Loucy (cell line): ENCODE measurements around the gene PMEPA1.

Source experiments
- EZH2phosphoT487 ChIP-seq: fragments of 200-600 bp; IDR thresholded peaks from 2 replicates; pipeline ENCODE4 v1.6.1; 2018; ENCODE audit warnings: antibody characterized with exemption, mild to moderate bottlenecking, moderate library complexity, borderline replicate concordance
- TF ChIP-seq, protein P1 (sequence below): fragments of 200-600 bp; sonication (generic); conservative IDR thresholded peaks from 2 replicates; pipeline ENCODE4 v1.5.1; 2014; ENCODE audit warnings: mild to moderate bottlenecking, antibody characterized with exemption, low read length

DNA sequence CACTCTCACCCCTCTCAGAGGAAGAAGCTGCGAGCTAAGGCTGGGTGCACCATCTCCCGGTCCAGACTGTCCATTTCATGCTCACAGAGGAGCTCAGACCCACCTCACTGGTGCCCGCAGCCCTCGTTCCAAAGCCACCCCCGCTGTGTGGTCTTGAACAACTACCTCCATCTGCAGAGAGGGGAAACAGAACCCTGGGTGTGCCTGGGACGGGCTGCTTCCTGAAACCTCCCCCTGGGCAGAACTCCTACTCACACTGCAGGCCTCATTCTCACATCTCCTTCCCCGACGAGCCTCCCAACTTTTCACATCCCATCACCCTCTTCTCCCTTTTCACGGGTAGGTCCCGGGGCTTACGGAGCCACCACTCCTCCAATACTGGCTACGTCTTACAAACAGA lies 18.1 kb downstream of the PMEPA1 start:
- TF ChIP-seq, protein P1, sequence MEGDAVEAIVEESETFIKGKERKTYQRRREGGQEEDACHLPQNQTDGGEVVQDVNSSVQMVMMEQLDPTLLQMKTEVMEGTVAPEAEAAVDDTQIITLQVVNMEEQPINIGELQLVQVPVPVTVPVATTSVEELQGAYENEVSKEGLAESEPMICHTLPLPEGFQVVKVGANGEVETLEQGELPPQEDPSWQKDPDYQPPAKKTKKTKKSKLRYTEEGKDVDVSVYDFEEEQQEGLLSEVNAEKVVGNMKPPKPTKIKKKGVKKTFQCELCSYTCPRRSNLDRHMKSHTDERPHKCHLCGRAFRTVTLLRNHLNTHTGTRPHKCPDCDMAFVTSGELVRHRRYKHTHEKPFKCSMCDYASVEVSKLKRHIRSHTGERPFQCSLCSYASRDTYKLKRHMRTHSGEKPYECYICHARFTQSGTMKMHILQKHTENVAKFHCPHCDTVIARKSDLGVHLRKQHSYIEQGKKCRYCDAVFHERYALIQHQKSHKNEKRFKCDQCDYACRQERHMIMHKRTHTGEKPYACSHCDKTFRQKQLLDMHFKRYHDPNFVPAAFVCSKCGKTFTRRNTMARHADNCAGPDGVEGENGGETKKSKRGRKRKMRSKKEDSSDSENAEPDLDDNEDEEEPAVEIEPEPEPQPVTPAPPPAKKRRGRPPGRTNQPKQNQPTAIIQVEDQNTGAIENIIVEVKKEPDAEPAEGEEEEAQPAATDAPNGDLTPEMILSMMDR = no peak
- no peak for TF ChIP-seq EZH2phosphoT487
